AG10803 (cell line): ENCODE data around the gene WTAP.
"Not testable (repeated sequence)": the region's sequence is repeated elsewhere in the genome, so short reads cannot be mapped to it uniquely, and the experiment has no call there.

Experiments
- DNase-seq: peaks from one replicate; pipeline ENCODE4 v3.0.0; 2010; ENCODE audit warnings: low read depth
- H3K4me3 ChIP-seq: 2 replicates; pipeline ENCODE4 v1.5.1; 2011; ENCODE audit warnings: mild to moderate bottlenecking, low read length, control low read depth
- CTCF ChIP-seq: conservative IDR thresholded peaks from 2 replicates; pipeline ENCODE4 v1.5.1; 2011; ENCODE audit warnings: mild to moderate bottlenecking, low read length, control low read depth, inconsistent platforms

Gene WTAP

GRCh38 chr6:159789377-159790148 is 62.3 kb downstream of the WTAP start, which contains the start of gene TCP1:
TCP1 (minus strand) TSS chr6:159789602; CDS start chr6:159789468, 134 bp downstream.
- peak; percentile 99 for DNase-seq
- TF ChIP-seq CTCF = no peak
- H3K4me3 ChIP-seq = peak within 1 kb of the TSS; percentile 93

GRCh38 chr6:159790149-159790955 is 63.0 kb downstream of the WTAP start, which contains the start of gene MRPL18:
MRPL18 (plus strand) TSS chr6:159790467; CDS start chr6:159790588, 121 bp downstream.
- peak within 1 kb of the TSS; percentile 93 for H3K4me3 ChIP-seq
- TF ChIP-seq CTCF = no peak
- DNase-seq = peak; percentile 99

GRCh38 chr6:159790956-159791598 is 63.8 kb downstream of the WTAP start:
- TF ChIP-seq CTCF = no peak
- H3K4me3 ChIP-seq = peak overlapping the region; percentile 89
- DNase-seq = no peak

GRCh38 chr6:159794976-159795375 is 67.7 kb downstream of the WTAP start:
- H3K4me3 ChIP-seq, DNase-seq: not testable (repeated sequence)

GRCh38 chr6:159797554-159797953 is 70.2 kb downstream of the WTAP start:
- TF ChIP-seq CTCF = no peak
- no peak for DNase-seq
- H3K4me3 ChIP-seq = no peak overlapping the region

- no peak for TF ChIP-seq CTCF
- DNase-seq = no peak
- H3K4me3 ChIP-seq = no peak within 1 kb of the TSS
Measured at GRCh38 chr6:159800141-159800865, 73.0 kb downstream of the WTAP start, which contains the start of gene PNLDC1. PNLDC1 (plus strand) TSS chr6:159800276; CDS start chr6:159800308, 32 bp downstream.

- peak; percentile 9 for DNase-seq
- no peak overlapping the region for H3K4me3 ChIP-seq
- TF ChIP-seq CTCF = no peak
Measured at GRCh38 chr6:159801935-159802334, 74.6 kb downstream of the WTAP start.
